ENCODE data around the gene RABGGTA. TPM values are rescaled to one million over a fixed set of nuclear protein-coding genes. Genes with fewer than 3 reads are reported as not detected.

Gene RABGGTA, protein sequence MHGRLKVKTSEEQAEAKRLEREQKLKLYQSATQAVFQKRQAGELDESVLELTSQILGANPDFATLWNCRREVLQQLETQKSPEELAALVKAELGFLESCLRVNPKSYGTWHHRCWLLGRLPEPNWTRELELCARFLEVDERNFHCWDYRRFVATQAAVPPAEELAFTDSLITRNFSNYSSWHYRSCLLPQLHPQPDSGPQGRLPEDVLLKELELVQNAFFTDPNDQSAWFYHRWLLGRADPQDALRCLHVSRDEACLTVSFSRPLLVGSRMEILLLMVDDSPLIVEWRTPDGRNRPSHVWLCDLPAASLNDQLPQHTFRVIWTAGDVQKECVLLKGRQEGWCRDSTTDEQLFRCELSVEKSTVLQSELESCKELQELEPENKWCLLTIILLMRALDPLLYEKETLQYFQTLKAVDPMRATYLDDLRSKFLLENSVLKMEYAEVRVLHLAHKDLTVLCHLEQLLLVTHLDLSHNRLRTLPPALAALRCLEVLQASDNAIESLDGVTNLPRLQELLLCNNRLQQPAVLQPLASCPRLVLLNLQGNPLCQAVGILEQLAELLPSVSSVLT
- 31.1 and 39.2 TPM in 2 replicates for total RNA-seq (ENCODE audit: low replicate concordance)
- long read RNA-seq, transcript RABGGTA-201 (17 exons, 2,088 nt): major isoform, 25 of 44 reads
- long read RNA-seq, transcript RABGGTA-202 (16 exons, 2,265 nt): minor isoform, 5 of 44 reads
- long read RNA-seq, partial matches to known transcripts: 3 of 44 reads
- long read RNA-seq, other reads (novel, unspliced or antisense): 11 of 44 reads

DNA sequence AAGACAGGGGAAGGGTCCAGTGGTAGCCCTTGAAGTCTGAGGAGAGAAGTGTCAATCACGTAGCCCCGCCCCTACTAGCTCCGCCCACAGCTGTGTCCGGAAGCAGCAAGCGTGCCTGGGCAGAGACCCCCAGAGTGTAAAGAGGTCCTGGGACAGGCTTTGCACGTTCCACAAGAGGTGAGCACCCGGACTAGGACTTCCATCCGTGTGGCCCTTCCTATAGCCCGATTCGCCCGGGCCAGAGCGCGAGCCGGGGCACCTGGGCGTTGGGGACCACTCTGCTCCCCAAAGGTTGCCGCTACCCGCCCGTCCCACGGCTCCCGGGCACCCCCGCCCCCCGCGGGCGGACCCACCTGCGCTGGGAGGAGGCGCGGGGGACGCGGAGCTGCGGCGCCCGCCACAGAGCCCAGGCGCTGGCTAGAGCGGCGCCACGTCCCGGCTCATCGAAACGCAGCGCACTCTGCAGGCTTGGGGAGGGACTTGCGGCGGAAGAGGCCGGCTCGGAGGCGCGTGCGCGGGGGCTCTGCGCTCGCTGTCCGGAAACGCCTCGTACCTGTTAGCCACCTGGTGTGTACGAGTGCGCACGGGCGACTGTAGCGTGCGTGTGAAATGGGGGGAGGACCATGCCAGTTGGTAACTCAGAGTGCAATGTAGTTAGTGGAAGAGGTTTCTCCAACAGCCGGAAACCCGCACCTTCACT is at the start of gene RABGGTA:
RABGGTA (minus strand) TSS at position 464 of the 700 bp plus-strand sequence. CDS start 482 bp downstream, outside the sequence.
- Mint-ChIP-seq H3K4me1 (ENCODE audit: unreplicated experiment) (peaks cover 12% of the 10 kb centered on the region), H3K9me3 (no peaks in the 10 kb centered on the region), H3K36me3 (peaks cover 4% of the 10 kb centered on the region), H3K4me3 (peak within 1 kb of the TSS; percentile 94), H3K27ac (peak within 1 kb of the TSS; percentile 79), H3K27me3 (no peaks in the 10 kb centered on the region)
- TF ChIP-seq, protein P1, sequence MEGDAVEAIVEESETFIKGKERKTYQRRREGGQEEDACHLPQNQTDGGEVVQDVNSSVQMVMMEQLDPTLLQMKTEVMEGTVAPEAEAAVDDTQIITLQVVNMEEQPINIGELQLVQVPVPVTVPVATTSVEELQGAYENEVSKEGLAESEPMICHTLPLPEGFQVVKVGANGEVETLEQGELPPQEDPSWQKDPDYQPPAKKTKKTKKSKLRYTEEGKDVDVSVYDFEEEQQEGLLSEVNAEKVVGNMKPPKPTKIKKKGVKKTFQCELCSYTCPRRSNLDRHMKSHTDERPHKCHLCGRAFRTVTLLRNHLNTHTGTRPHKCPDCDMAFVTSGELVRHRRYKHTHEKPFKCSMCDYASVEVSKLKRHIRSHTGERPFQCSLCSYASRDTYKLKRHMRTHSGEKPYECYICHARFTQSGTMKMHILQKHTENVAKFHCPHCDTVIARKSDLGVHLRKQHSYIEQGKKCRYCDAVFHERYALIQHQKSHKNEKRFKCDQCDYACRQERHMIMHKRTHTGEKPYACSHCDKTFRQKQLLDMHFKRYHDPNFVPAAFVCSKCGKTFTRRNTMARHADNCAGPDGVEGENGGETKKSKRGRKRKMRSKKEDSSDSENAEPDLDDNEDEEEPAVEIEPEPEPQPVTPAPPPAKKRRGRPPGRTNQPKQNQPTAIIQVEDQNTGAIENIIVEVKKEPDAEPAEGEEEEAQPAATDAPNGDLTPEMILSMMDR (conservative IDR thresholded peaks at IDR 0.05): peak; percentile 78
- DNase-seq (ENCODE audit: extremely low spot score, unreplicated experiment): peak; percentile 90

DNA sequence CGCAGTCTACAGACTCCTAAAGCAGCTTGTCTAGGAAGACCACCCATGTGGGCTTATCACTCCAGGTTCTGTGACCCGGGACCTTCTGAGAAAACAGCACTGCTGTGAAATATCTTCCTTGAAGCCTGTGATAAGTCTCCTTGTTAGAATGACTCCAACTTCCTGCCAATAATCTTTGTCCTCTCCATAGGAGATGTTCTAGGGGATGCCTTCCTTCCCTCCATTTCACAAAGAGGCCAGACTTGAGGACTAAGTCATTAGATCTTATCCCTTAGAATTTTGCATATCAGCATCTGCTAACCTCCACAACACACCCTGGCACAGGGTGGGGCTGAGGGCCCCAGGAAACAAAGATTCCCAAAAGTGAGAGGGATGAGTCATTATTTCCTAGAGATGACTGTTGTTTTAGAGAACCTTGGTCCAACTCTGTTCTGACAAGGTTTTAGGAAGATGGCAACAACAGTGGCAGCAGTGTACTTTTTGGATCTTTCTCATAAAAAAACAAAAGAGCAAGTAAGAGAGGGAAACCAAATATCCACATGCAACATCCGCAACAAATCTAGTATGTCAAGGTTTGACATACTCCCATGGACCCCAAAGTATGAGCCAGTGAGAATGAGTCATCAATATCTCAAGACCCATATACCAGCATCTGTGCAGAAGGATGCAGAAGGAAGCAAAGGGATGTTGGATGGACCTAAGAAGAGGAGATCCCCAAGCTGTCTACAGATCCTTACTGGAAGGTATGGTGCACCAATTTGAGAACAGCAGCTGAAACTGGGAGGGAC is 45.9 kb upstream of the RABGGTA start:
- no peak for DNase-seq (ENCODE audit: extremely low spot score, unreplicated experiment)
- TF ChIP-seq, protein P1 (conservative IDR thresholded peaks at IDR 0.05): no peak
- H3K4me1 Mint-ChIP-seq (ENCODE audit: unreplicated experiment): peaks cover 8% of the 10 kb centered on the region
- no peaks in the 10 kb centered on the region for H3K36me3 Mint-ChIP-seq
- no peaks in the 10 kb centered on the region for H3K9me3 Mint-ChIP-seq
- H3K27ac Mint-ChIP-seq: no peak overlapping the region
- H3K4me3 Mint-ChIP-seq: no peak overlapping the region
- peaks cover 50% of the 10 kb centered on the region for H3K27me3 Mint-ChIP-seq

DNA sequence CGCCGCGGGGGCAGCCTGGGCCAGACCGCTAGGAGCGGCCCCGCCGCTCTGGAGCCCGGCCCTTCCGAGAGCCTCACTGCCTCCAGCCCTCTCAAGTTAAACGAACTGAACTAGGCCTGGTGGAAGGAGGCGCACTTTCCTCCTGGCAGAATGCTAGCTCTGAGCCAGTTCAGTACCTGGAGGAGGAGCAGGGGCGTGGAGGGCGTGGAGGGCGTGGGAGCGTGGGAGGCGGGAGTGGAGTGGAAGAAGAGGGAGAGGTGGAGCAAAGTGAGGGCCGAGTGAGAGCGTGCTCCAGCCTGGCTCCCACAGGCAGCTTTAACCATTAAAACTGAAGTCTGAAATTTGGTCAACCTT is 45.2 kb upstream of the RABGGTA start:
- Mint-ChIP-seq H3K27ac (no peak overlapping the region), H3K9me3 (no peaks in the 10 kb centered on the region), H3K27me3 (peaks cover 44% of the 10 kb centered on the region), H3K4me3 (no peak overlapping the region), H3K36me3 (no peaks in the 10 kb centered on the region), H3K4me1 (ENCODE audit: unreplicated experiment) (peaks cover 8% of the 10 kb centered on the region)
- no peak for DNase-seq (ENCODE audit: extremely low spot score, unreplicated experiment)
- TF ChIP-seq, protein P1 (conservative IDR thresholded peaks at IDR 0.05): no peak

DNA sequence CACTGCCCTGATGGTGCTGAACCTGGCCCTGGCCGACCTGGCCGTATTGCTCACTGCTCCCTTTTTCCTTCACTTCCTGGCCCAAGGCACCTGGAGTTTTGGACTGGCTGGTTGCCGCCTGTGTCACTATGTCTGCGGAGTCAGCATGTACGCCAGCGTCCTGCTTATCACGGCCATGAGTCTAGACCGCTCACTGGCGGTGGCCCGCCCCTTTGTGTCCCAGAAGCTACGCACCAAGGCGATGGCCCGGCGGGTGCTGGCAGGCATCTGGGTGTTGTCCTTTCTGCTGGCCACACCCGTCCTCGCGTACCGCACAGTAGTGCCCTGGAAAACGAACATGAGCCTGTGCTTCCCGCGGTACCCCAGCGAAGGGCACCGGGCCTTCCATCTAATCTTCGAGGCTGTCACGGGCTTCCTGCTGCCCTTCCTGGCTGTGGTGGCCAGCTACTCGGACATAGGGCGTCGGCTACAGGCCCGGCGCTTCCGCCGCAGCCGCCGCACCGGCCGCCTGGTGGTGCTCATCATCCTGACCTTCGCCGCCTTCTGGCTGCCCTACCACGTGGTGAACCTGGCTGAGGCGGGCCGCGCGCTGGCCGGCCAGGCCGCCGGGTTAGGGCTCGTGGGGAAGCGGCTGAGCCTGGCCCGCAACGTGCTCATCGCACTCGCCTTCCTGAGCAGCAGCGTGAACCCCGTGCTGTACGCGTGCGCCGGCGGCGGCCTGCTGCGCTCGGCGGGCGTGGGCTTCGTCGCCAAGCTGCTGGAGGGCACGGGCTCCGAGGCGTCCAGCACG is 44.6 kb upstream of the RABGGTA start:
- no peak for DNase-seq (ENCODE audit: extremely low spot score, unreplicated experiment)

More for the DNA sequence above, 44.6 kb upstream of the RABGGTA start:
- Mint-ChIP-seq H3K4me3 (no peak overlapping the region), H3K27me3 (peaks cover 43% of the 10 kb centered on the region), H3K36me3 (no peaks in the 10 kb centered on the region), H3K9me3 (no peaks in the 10 kb centered on the region), H3K4me1 (ENCODE audit: unreplicated experiment) (peaks cover 8% of the 10 kb centered on the region), H3K27ac (no peak overlapping the region)
- TF ChIP-seq, protein P1 (conservative IDR thresholded peaks at IDR 0.05): no peak

Data from type B pancreatic cell (in vitro differentiated cells).